Thyroid gland (tissue), 4 donors: ENCODE measurements around the gene TGM1. TPM values are rescaled to one million over a fixed set of nuclear protein-coding genes. Genes with fewer than 3 reads are reported as not detected.
A peak's percentile ranks its signal among the peaks of the same experiment; 100 is the strongest.

ENCODE experiments used
- DNase-seq, 2 donors: peaks; one replicate each; pipeline ENCODE4 v3.0.0-alpha.2; 2019
- H3K27ac ChIP-seq, 3 donors: fragments of 200-600 bp; sonication (generic); 1 replicate in 2 of 3; 2 replicates in 1 of 3; pipeline ENCODE4 v1.5.1; 2016 to 2019; ENCODE audit warnings: mild to moderate bottlenecking in 1 of 3, moderate library complexity in 1 of 3
- H3K27me3 ChIP-seq: fragments of 200-600 bp; sonication (generic); one replicate; pipeline ENCODE4 v1.5.1; 2019
- H3K36me3 ChIP-seq, 2 donors: fragments of 200-600 bp; sonication (generic); one replicate each; pipeline ENCODE4 v1.5.1; 2016 to 2019
- H3K4me1 ChIP-seq, 2 donors: fragments of 200-600 bp; sonication (generic); one replicate each; pipeline ENCODE4 v1.5.1; 2017 to 2019
- H3K4me3 ChIP-seq, 3 donors: fragments of 200-600 bp; sonication (generic); replicated peaks in 1 of 3; 1 replicate in 2 of 3; 2 replicates in 1 of 3; pipeline ENCODE4 v1.5.1; 2016; ENCODE audit warnings: mild to moderate bottlenecking in 1 of 3
- H3K9me3 ChIP-seq: fragments of 200-600 bp; sonication (generic); one replicate; pipeline ENCODE4 v1.5.1; 2017
- CTCF ChIP-seq, 6 experiments: fragments of 200-600 bp in 3 of 6; fragments of 450-650 bp in 3 of 6; sonication (generic) in 3 of 6; IDR thresholded peaks; one replicate each; pipeline ENCODE4 v1.5.1; 2016 to 2019; ENCODE audit warnings: antibody characterized with exemption in 6 of 6, mild to moderate bottlenecking in 2 of 6, inconsistent platforms in 1 of 6, moderate library complexity in 1 of 6
- POLR2A ChIP-seq, 2 donors: fragments of 450-650 bp; IDR thresholded peaks; one replicate each; pipeline ENCODE4 v1.6.1; 2017; ENCODE audit warnings: antibody characterized with exemption in 2 of 2, mild to moderate bottlenecking in 2 of 2, moderate library complexity in 1 of 2
- WGBS, 2 donors: methylation state at CpG; one replicate each; pipeline ENCODE4 v1.1.5; 2017; 5-methylcytosine and 5-hydroxymethylcytosine counted together
- intact Hi-C: fragments of 100-400 bp; cut with DNase I; formaldehyde crosslinking; loops from one replicate; pipeline ENCODE4 v1.15.1; 2023
- total RNA-seq, 4 donors: library from RNA; depleted of rRNA; stranded (reverse); fragments of >200 nt; gene quantifications; one replicate each; pipeline ENCODE4 v1.2.3, GENCODE V29; 2016

Gene TGM1
- total RNA-seq, 4 donors from 2014 or later: 1.9 to 2.8 (median 2.0) TPM

GRCh38 chr14:24216345-24216699, 46.7 kb downstream of the TGM1 start:
- no peak for TF ChIP-seq CTCF (IDR thresholded peaks at IDR 0.05)
- TF ChIP-seq POLR2A (IDR thresholded peaks at IDR 0.05): no peak
- WGBS, 2 donors: 82 to 90% methylated on average over 2 of the region's 2 CpGs
- no peaks in the 10 kb centered on the region for H3K36me3 ChIP-seq
- no peaks in the 10 kb centered on the region for H3K9me3 ChIP-seq
- intact Hi-C loops: no loop called here
- no peak for DNase-seq
- peaks cover 0 to 28% of the 10 kb centered on the region in 2 donors for H3K4me1 ChIP-seq
- no peak overlapping the region for H3K4me3 ChIP-seq
- peak overlapping the region in 2 of 3 donors; percentile 85 to 87 for H3K27ac ChIP-seq
- no peaks in the 10 kb centered on the region for H3K27me3 ChIP-seq

GRCh38 chr14:24215495-24216344, 47.3 kb downstream of the TGM1 start, which contains the start of gene MDP1:
MDP1 (minus strand) TSS chr14:24216066; CDS start chr14:24215955, 111 bp downstream.
- WGBS, 2 donors: 0% methylated on average over 29 to 37 of the region's 40 CpGs
- H3K27me3 ChIP-seq: no peaks in the 10 kb centered on the region
- H3K4me3 ChIP-seq: peak within 1 kb of the TSS; percentile 37 to 95 (median 63)
- intact Hi-C loops: no loop called here
- H3K9me3 ChIP-seq: no peaks in the 10 kb centered on the region
- TF ChIP-seq CTCF (IDR thresholded peaks at IDR 0.05): peak in 5 of 6 experiments; percentile 23 to 60 (median 54)
- peak in 1 of 2 donors; percentile 82 for TF ChIP-seq POLR2A (IDR thresholded peaks at IDR 0.05)
- H3K36me3 ChIP-seq: peaks cover 0 to under 1% of the 10 kb centered on the region in 2 donors
- DNase-seq: peak; percentile 81 to 86
- peaks cover 0 to 28% of the 10 kb centered on the region in 2 donors for H3K4me1 ChIP-seq
- H3K27ac ChIP-seq: peak within 1 kb of the TSS; percentile 85 to 90 (median 87)

- intact Hi-C loops: no loop called here
- TF ChIP-seq CTCF (IDR thresholded peaks at IDR 0.05) (no peak), POLR2A (IDR thresholded peaks at IDR 0.05) (no peak)
- peaks cover 0 to 28% of the 10 kb centered on the region in 2 donors for H3K4me1 ChIP-seq
- 93 to 94% methylated on average over 7 of the region's 7 CpGs for WGBS, 2 donors
- peak overlapping the region; percentile 77 to 97 (median 96) for H3K27ac ChIP-seq
- H3K4me3 ChIP-seq: peak overlapping the region in 1 of 3 donors; percentile 56
- H3K36me3 ChIP-seq: peaks cover 12 to 13% of the 10 kb centered on the region in 2 donors
- H3K27me3 ChIP-seq: no peaks in the 10 kb centered on the region
- no peak for DNase-seq
- H3K9me3 ChIP-seq: no peaks in the 10 kb centered on the region
These were observed 48.9 kb downstream of the TGM1 start for GRCh38 chr14:24213866-24214662.

GRCh38 chr14:24212924-24213865, 49.8 kb downstream of the TGM1 start, which contains the start of gene CHMP4A:
CHMP4A (minus strand) TSS chr14:24213488; CDS start chr14:24213439, 49 bp downstream.
- H3K27me3 ChIP-seq: no peaks in the 10 kb centered on the region
- H3K27ac ChIP-seq: peak within 1 kb of the TSS; percentile 77 to 97 (median 96)
- peak; percentile 98 to 99 for DNase-seq
- 1% methylated on average over 40 to 50 of the region's 53 CpGs for WGBS, 2 donors
- H3K9me3 ChIP-seq: no peaks in the 10 kb centered on the region
- TF ChIP-seq CTCF (IDR thresholded peaks at IDR 0.05): peak in 2 of 6 experiments; percentile 21 to 32
- TF ChIP-seq POLR2A (IDR thresholded peaks at IDR 0.05): peak; percentile 65 to 91
- peak within 1 kb of the TSS; percentile 4 to 56 (median 54) for H3K4me3 ChIP-seq
- peaks cover 13 to 16% of the 10 kb centered on the region in 2 donors for H3K36me3 ChIP-seq
- H3K4me1 ChIP-seq: peaks cover 0 to 28% of the 10 kb centered on the region in 2 donors
- intact Hi-C loops: no loop called here
